K562 (cell line): ENCODE data around the gene INO80C. TPM values are rescaled to one million over a fixed set of nuclear protein-coding genes. Genes with fewer than 3 reads are reported as not detected.
A peak's percentile ranks its signal among the peaks of the same experiment; 100 is the strongest.

ENCODE experiments used
- ARID1B ChIP-seq: fragments of 450-650 bp; IDR thresholded peaks from 2 replicates; pipeline ENCODE4 v1.6.1; 2016; ENCODE audit warnings: antibody characterized with exemption, mild to moderate bottlenecking, inconsistent platforms
- BDP1 ChIP-seq: IDR thresholded peaks from 3 replicates; pipeline ENCODE4 v1.6.1; 2011; ENCODE audit not compliant: insufficient read length, insufficient read depth
- CBFA2T3 ChIP-seq: fragments of 450-650 bp; IDR thresholded peaks from 2 replicates; pipeline ENCODE4 v1.6.1; 2017
- EP400 ChIP-seq: fragments of 450-650 bp; IDR thresholded peaks from 2 replicates; pipeline ENCODE4 v1.6.1; 2017; ENCODE audit warnings: antibody characterized with exemption, mild to moderate bottlenecking, moderate library complexity
- ILK ChIP-seq: fragments of 450-650 bp; IDR thresholded peaks from 2 replicates; pipeline ENCODE4 v1.6.1; 2016; ENCODE audit warnings: missing genetic modification characterization, low read depth, mild to moderate bottlenecking, missing compliant biosample characterization, moderate library complexity, borderline replicate concordance
- JUND ChIP-seq, 2 experiments: IDR thresholded peaks; 2 replicates in 1 of 2; 3 replicates in 1 of 2; pipeline ENCODE4 v1.6.1; 2011; ENCODE audit warnings: borderline replicate concordance in 2 of 2, low read depth in 2 of 2, low read length in 2 of 2, improper control_type of control experiment in 1 of 2, missing biosample characterization in 1 of 2, missing genetic modification characterization in 1 of 2, missing genetic modification reagents in 1 of 2
- MAX ChIP-seq: sonication (generic); formaldehyde crosslinking; IDR thresholded peaks from 2 replicates; pipeline ENCODE4 v1.9.0; 2022; ENCODE audit warnings: mild to moderate bottlenecking, missing genetic modification reagents
- MGA ChIP-seq: fragments of 450-650 bp; IDR thresholded peaks from 2 replicates; pipeline ENCODE4 v1.6.1; 2016; ENCODE audit warnings: mild to moderate bottlenecking, moderate library complexity
- NCOR1 ChIP-seq: fragments of 450-650 bp; IDR thresholded peaks from 2 replicates; pipeline ENCODE4 v1.6.1; 2016; ENCODE audit warnings: mild to moderate bottlenecking, moderate library complexity
- SMAD3 ChIP-seq: fragments of 450-650 bp; formaldehyde crosslinking; conservative IDR thresholded peaks from 2 replicates; pipeline ENCODE4 v1.4.0; 2020; ENCODE audit warnings: mild to moderate bottlenecking
- TCF3 ChIP-seq: sonication (generic); formaldehyde crosslinking; IDR thresholded peaks from 2 replicates; pipeline ENCODE4 v1.4.0; 2020; ENCODE audit warnings: mild to moderate bottlenecking, missing genetic modification reagents
- ZNF551 ChIP-seq: fragments of 250-450 bp; sonication (Bioruptor Pico); IDR thresholded peaks from 2 replicates; pipeline ENCODE4 v1.5.0; 2021; ENCODE audit warnings: mild to moderate bottlenecking, moderate library complexity
- ZNF699 ChIP-seq: fragments of 250-450 bp; sonication (Bioruptor Pico); IDR thresholded peaks from 2 replicates; pipeline ENCODE4 v1.8.0; 2021; ENCODE audit warnings: mild to moderate bottlenecking, moderate library complexity; ENCODE audit not compliant: insufficient replicate concordance
- polyA plus RNA-seq, 8 experiments: library from polyadenylated mRNA; depleted of rRNA in 4 of 8; stranded (reverse) in 5 of 8; unstranded in 3 of 8; fragments of >200 nt; fragmentation: Nextera tagmentation in 2 of 8; fragmentation: Illumina TruSeq in 1 of 8; extraction: Ambion mirVana in 2 of 8; extraction: Trizol in 1 of 8; gene quantifications; 2 replicates each; pipeline versions ENCODE4 v1.2.1 to v1.2.3, GENCODE V29; 2011 to 2014; ENCODE audit warnings: inconsistent platforms in 1 of 8, missing spikeins in 1 of 8
- total RNA-seq, 7 experiments: library from RNA; depleted of rRNA in 6 of 7; stranded (reverse); fragments of >200 nt in 6 of 7; fragmentation: Illumina TruSeq in 2 of 7; extraction: Trizol in 2 of 7; gene quantifications; 2 replicates each; pipeline versions ENCODE4 v1.2.1 to v1.2.3, GENCODE V29; 2011 to 2021; ENCODE audit warnings: low replicate concordance in 1 of 7

INO80C gene
- total and polyA plus RNA-seq, 9 of the 15 experiments (the other 6 are each of a cell fraction or from before 2014, with no cell fraction given) = 14.3 to 53.3 (median 46.6) TPM

GRCh38 chr18:35457140-35457704, 40.5 kb downstream of the INO80C start (continued):
- TF ChIP-seq MGA = no peak
- TF ChIP-seq BDP1 = no peak
- peak; percentile 25; the same call in 1 of the 2 replicates for TF ChIP-seq TCF3 (CRISPR knock-in tag)
- TF ChIP-seq SMAD3 = no peak
- TF ChIP-seq ZNF699 (CRISPR knock-in tag) = no peak
- TF ChIP-seq NCOR1 = no peak
- no peak for TF ChIP-seq ZNF551
- 0 out of 2 replicates have a peak, but pooled peaks have one; percentile 10 for TF ChIP-seq ARID1B
- peak; percentile 49; the same call in 1 of the 2 replicates for TF ChIP-seq JUND (IDR thresholded peaks at IDR 0.05; ENCODE audit: borderline replicate concordance, low read depth, low read length)
- no peak; the same call in 2 of the 3 replicates for TF ChIP-seq JUND (tag; IDR thresholded peaks at IDR 0.05; ENCODE audit: borderline replicate concordance, low read depth, low read length)
- TF ChIP-seq EP400 = no peak
- peak; percentile 40; the same call in 1 of the 2 replicates for TF ChIP-seq CBFA2T3
- no peak for TF ChIP-seq ILK (tag)
- TF ChIP-seq MAX (CRISPR knock-in tag) = no peak
